NCI-H2081 treated with DMSO at 0.1 percent for 48 hours (cell line): ENCODE data around the gene KIF21B.
"Not testable (repeated sequence)": the region's sequence is repeated elsewhere in the genome, so short reads cannot be mapped to it uniquely, and the experiment has no call there.

Source experiments
- DNase-seq: peaks from one replicate; lab custom pipeline; 2025; lab: John Stamatoyannopoulos, UW

The KIF21B gene

GRCh38 chr1:200970771-200971427 lies 52.6 kb downstream of the KIF21B start:
- no peak for DNase-seq

- no peak for DNase-seq
These were observed 53.6 kb downstream of the KIF21B start for GRCh38 chr1:200969726-200970561.

GRCh38 chr1:200968469-200969410 lies 54.8 kb downstream of the KIF21B start:
- no peak for DNase-seq

- no peak for DNase-seq
These were observed 55.6 kb downstream of the KIF21B start for GRCh38 chr1:200967693-200968468.

GRCh38 chr1:200966934-200967333 lies 56.6 kb downstream of the KIF21B start:
- DNase-seq = no peak

- DNase-seq = no peak
These were observed 58.3 kb downstream of the KIF21B start for GRCh38 chr1:200965111-200965805.

GRCh38 chr1:200963888-200964287 lies 59.6 kb downstream of the KIF21B start:
- not testable (repeated sequence) for DNase-seq

GRCh38 chr1:200963076-200963475 lies 60.4 kb downstream of the KIF21B start:
- DNase-seq = no peak

GRCh38 chr1:200962631-200963030 lies 60.9 kb downstream of the KIF21B start:
- no peak for DNase-seq

GRCh38 chr1:200962151-200962550 lies 61.4 kb downstream of the KIF21B start:
- DNase-seq = not testable (repeated sequence)

GRCh38 chr1:200960948-200961340 lies 62.6 kb downstream of the KIF21B start:
- no peak for DNase-seq

GRCh38 chr1:200960236-200960947 lies 63.1 kb downstream of the KIF21B start:
- no peak for DNase-seq

GRCh38 chr1:200959411-200959921 lies 64.0 kb downstream of the KIF21B start:
- DNase-seq = no peak

GRCh38 chr1:200958597-200958996 lies 64.9 kb downstream of the KIF21B start:
- DNase-seq = no peak

- no peak for DNase-seq
These were observed 69.1 kb downstream of the KIF21B start for GRCh38 chr1:200954434-200954833.

- no peak for DNase-seq
These were observed 72.5 kb downstream of the KIF21B start for GRCh38 chr1:200951016-200951415.

GRCh38 chr1:200949626-200950025 lies 73.9 kb downstream of the KIF21B start:
- DNase-seq = no peak

- DNase-seq = no peak
These were observed 76.4 kb downstream of the KIF21B start for GRCh38 chr1:200947059-200947566.

- DNase-seq = no peak
These were observed 78.4 kb downstream of the KIF21B start for GRCh38 chr1:200945111-200945510.

- DNase-seq = no peak
These were observed 84.6 kb downstream of the KIF21B start for GRCh38 chr1:200938955-200939354.
